HepG2 (cell line): ENCODE measurements around the gene ACTR1B. TPM values are rescaled to one million over a fixed set of nuclear protein-coding genes. Genes with fewer than 3 reads are reported as not detected.

Experiments
- AHDC1 ChIP-seq: sonication (generic); formaldehyde crosslinking; IDR thresholded peaks from 2 replicates; pipeline ENCODE4 v1.5.1; 2020; ENCODE audit warnings: mild to moderate bottlenecking, missing genetic modification reagents, borderline replicate concordance
- EP300 ChIP-seq, 3 experiments: sonication (generic) in 1 of 3; formaldehyde crosslinking in 1 of 3; IDR thresholded peaks; 2 replicates each; pipeline versions ENCODE4 v1.5.1 to v1.6.1; 2011 to 2020; ENCODE audit warnings: low read depth in 2 of 3, low read length in 2 of 3, borderline replicate concordance in 1 of 3, improper control_type of control experiment in 1 of 3, mild to moderate bottlenecking in 1 of 3, missing genetic modification reagents in 1 of 3, moderate library complexity in 1 of 3
- FOXJ3 ChIP-seq: sonication (generic); formaldehyde crosslinking; IDR thresholded peaks from 2 replicates; pipeline ENCODE4 v1.4.0; 2020; ENCODE audit warnings: missing genetic modification reagents, mild to moderate bottlenecking, borderline replicate concordance
- ISX ChIP-seq: sonication (generic); formaldehyde crosslinking; conservative IDR thresholded peaks from 2 replicates; pipeline ENCODE4 v1.5.0; 2020; ENCODE audit warnings: missing genetic modification reagents
- MED1 ChIP-seq: sonication (generic); formaldehyde crosslinking; IDR thresholded peaks from 2 replicates; pipeline ENCODE4 v1.4.0; 2020; ENCODE audit warnings: missing genetic modification reagents
- MEF2D ChIP-seq: sonication (generic); formaldehyde crosslinking; IDR thresholded peaks from 2 replicates; pipeline ENCODE4 v1.5.1; 2020; ENCODE audit warnings: mild to moderate bottlenecking, missing genetic modification reagents
- NFE2 ChIP-seq: sonication (generic); formaldehyde crosslinking; IDR thresholded peaks from 2 replicates; pipeline ENCODE4 v1.4.0; 2020; ENCODE audit warnings: missing genetic modification reagents
- PAX8 ChIP-seq: sonication (generic); formaldehyde crosslinking; IDR thresholded peaks from 2 replicates; pipeline ENCODE4 v1.8.0; 2022; ENCODE audit warnings: mild to moderate bottlenecking, missing genetic modification reagents, borderline replicate concordance
- POLR2AphosphoS2 ChIP-seq: IDR thresholded peaks from 2 replicates; pipeline ENCODE4 v1.6.1; 2011; ENCODE audit warnings: low read depth, low read length, improper control_type of control experiment
- RBAK ChIP-seq: sonication (generic); formaldehyde crosslinking; IDR thresholded peaks from 2 replicates; pipeline ENCODE4 v1.5.1; 2020; ENCODE audit warnings: mild to moderate bottlenecking, missing genetic modification reagents
- RXRA ChIP-seq: sonication (generic); formaldehyde crosslinking; IDR thresholded peaks from 2 replicates; pipeline ENCODE4 v1.5.1; 2020; ENCODE audit warnings: missing genetic modification reagents
- SRSF4 ChIP-seq: fragments of 200-400 bp; formaldehyde crosslinking; IDR thresholded peaks from one replicate; pipeline ENCODE4 v1.6.1; 2018; ENCODE audit warnings: mild to moderate bottlenecking, low read depth, low read length, moderate library complexity; ENCODE audit not compliant: poor library complexity, severe bottlenecking
- TCF7L2 ChIP-seq: IDR thresholded peaks from 2 replicates; pipeline ENCODE4 v1.6.1; 2011; ENCODE audit warnings: mild to moderate bottlenecking, low read depth, low read length, moderate library complexity
- TOPORS ChIP-seq: sonication (generic); formaldehyde crosslinking; IDR thresholded peaks from 2 replicates; pipeline ENCODE4 v1.8.0; 2023; ENCODE audit warnings: mild to moderate bottlenecking, missing genetic modification reagents
- ZNF253 ChIP-seq: sonication (generic); formaldehyde crosslinking; IDR thresholded peaks from 2 replicates; pipeline ENCODE4 v1.8.0; 2022; ENCODE audit warnings: mild to moderate bottlenecking, missing genetic modification reagents, borderline replicate concordance
- ZNF841 ChIP-seq: sonication (generic); formaldehyde crosslinking; IDR thresholded peaks from 2 replicates; pipeline ENCODE4 v1.8.1; 2023; ENCODE audit warnings: missing genetic modification reagents, borderline replicate concordance
- polyA plus RNA-seq, 8 experiments: library from polyadenylated mRNA; depleted of rRNA in 3 of 8; stranded (reverse) in 7 of 8; unstranded in 1 of 8; fragments of >200 nt; fragmentation: Illumina TruSeq in 4 of 8; extraction: Trizol in 4 of 8; gene quantifications; 2 replicates each; pipeline versions ENCODE4 v1.2.1 to v1.2.3, GENCODE V29; 2011 to 2016; ENCODE audit warnings: low read depth in 4 of 8, missing spikeins in 1 of 8, mixed read lengths in 1 of 8; ENCODE audit not compliant: insufficient read depth in 1 of 8
- total RNA-seq, 5 experiments: library from RNA; depleted of rRNA; stranded (reverse); fragments of >200 nt; fragmentation: Illumina TruSeq; extraction: Trizol; gene quantifications; 2 replicates each; pipeline ENCODE4 v1.2.3, GENCODE V29; 2016; ENCODE audit warnings: low read depth in 1 of 5
- TF ChIP-seq, protein P1 (sequence below): sonication (generic); formaldehyde crosslinking; IDR thresholded peaks from 2 replicates; pipeline ENCODE4 v1.5.1; 2020; ENCODE audit warnings: mild to moderate bottlenecking, missing genetic modification reagents, moderate library complexity

Gene ACTR1B
- total and polyA plus RNA-seq, 2 of the 13 experiments (the other 11 are each of a cell fraction or from before 2014, with no cell fraction given): 61.7 to 76.7 TPM

GRCh38 chr2:97645695-97646629, 17.9 kb downstream of the ACTR1B start, which contains the start of gene COX5B (continued):
- TF ChIP-seq, protein P1, sequence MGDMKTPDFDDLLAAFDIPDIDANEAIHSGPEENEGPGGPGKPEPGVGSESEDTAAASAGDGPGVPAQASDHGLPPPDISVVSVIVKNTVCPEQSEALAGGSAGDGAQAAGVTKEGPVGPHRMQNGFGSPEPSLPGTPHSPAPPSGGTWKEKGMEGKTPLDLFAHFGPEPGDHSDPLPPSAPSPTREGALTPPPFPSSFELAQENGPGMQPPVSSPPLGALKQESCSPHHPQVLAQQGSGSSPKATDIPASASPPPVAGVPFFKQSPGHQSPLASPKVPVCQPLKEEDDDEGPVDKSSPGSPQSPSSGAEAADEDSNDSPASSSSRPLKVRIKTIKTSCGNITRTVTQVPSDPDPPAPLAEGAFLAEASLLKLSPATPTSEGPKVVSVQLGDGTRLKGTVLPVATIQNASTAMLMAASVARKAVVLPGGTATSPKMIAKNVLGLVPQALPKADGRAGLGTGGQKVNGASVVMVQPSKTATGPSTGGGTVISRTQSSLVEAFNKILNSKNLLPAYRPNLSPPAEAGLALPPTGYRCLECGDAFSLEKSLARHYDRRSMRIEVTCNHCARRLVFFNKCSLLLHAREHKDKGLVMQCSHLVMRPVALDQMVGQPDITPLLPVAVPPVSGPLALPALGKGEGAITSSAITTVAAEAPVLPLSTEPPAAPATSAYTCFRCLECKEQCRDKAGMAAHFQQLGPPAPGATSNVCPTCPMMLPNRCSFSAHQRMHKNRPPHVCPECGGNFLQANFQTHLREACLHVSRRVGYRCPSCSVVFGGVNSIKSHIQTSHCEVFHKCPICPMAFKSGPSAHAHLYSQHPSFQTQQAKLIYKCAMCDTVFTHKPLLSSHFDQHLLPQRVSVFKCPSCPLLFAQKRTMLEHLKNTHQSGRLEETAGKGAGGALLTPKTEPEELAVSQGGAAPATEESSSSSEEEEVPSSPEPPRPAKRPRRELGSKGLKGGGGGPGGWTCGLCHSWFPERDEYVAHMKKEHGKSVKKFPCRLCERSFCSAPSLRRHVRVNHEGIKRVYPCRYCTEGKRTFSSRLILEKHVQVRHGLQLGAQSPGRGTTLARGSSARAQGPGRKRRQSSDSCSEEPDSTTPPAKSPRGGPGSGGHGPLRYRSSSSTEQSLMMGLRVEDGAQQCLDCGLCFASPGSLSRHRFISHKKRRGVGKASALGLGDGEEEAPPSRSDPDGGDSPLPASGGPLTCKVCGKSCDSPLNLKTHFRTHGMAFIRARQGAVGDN (CRISPR knock-in tag): peak; percentile 90
- TF ChIP-seq TCF7L2 (no peak), EP300 (IDR thresholded peaks at IDR 0.05; ENCODE audit: low read depth in 2 of 2, low read length in 2 of 2) (no peak; a peak in 1 of 4 replicates), EP300 (CRISPR knock-in tag; IDR thresholded peaks at IDR 0.05; ENCODE audit: borderline replicate concordance) (peak; percentile 49), FOXJ3 (CRISPR knock-in tag) (peak; percentile 76; the same call in 1 of the 2 replicates), POLR2AphosphoS2 (no peak), ZNF253 (CRISPR knock-in tag) (peak; percentile 29; the same call in 1 of the 2 replicates), MEF2D (peak; percentile 66; the same call in 1 of the 2 replicates), AHDC1 (peak; percentile 38; the same call in 1 of the 2 replicates), SRSF4 (no peak), ISX (CRISPR knock-in tag) (0 out of 2 replicates have a peak, but pooled peaks have one; percentile 87), MED1 (CRISPR knock-in tag) (peak; percentile 76), PAX8 (CRISPR knock-in tag) (peak; percentile 23; the same call in 1 of the 2 replicates), NFE2 (CRISPR knock-in tag) (no peak), ZNF841 (CRISPR knock-in tag) (no peak), RBAK (no peak), RXRA (CRISPR knock-in tag) (peak; percentile 41; the same call in 1 of the 2 replicates), TOPORS (CRISPR knock-in tag) (no peak; the same call in 1 of the 2 replicates)
